Activated B cell treated with CpG ODN at 0.5 μM for 24 hours (primary cell): ENCODE measurements around the gene CNNM4. TPM values are rescaled to one million over a fixed set of nuclear protein-coding genes. Genes with fewer than 3 reads are reported as not detected.
"Not testable (repeated sequence)": the region's sequence is repeated elsewhere in the genome, so short reads cannot be mapped to it uniquely, and the experiment has no call there.

Source experiments
- ATAC-seq: fragments of 200-7000 bp; cut with Tn5 transposase; one replicate; pipeline ENCODE4 v1.10.0; 2021; ENCODE audit warnings: low read depth, mild to moderate bottlenecking, moderate library complexity
- CTCF ChIA-PET: fragments of 350-600 bp; sonication (Branson Sonifier 250); formaldehyde crosslinking; loops from one replicate; lab custom pipeline; 2021; ENCODE audit warnings: antibody characterized with exemption; lab: Charles Lee
- POLR2A ChIA-PET: fragments of 350-600 bp; sonication (Branson Sonifier 250); formaldehyde crosslinking; loops from one replicate; lab custom pipeline; 2021; ENCODE audit warnings: antibody characterized with exemption; lab: Charles Lee
- DNase-seq: peaks from one replicate; pipeline ENCODE4 v3.0.0; 2022
- H3K27ac Mint-ChIP-seq: one replicate; pipeline ENCODE4 v1.8.0; 2020; ENCODE audit warnings: mixed read lengths
- H3K27me3 Mint-ChIP-seq: one replicate; pipeline ENCODE4 v1.8.0; 2021; ENCODE audit warnings: mixed read lengths
- H3K36me3 Mint-ChIP-seq: one replicate; pipeline ENCODE4 v1.8.0; 2021; ENCODE audit warnings: low read depth, mixed read lengths
- H3K4me1 Mint-ChIP-seq: one replicate; pipeline ENCODE4 v1.8.0; 2021; ENCODE audit warnings: mixed read lengths
- H3K4me3 Mint-ChIP-seq: one replicate; pipeline ENCODE4 v1.8.0; 2020; ENCODE audit warnings: mild to moderate bottlenecking, mixed read lengths
- H3K9me3 Mint-ChIP-seq: one replicate; pipeline ENCODE4 v1.8.0; 2020; ENCODE audit warnings: mixed read lengths
- CTCF ChIP-seq: fragments of 200-600 bp; IDR thresholded peaks from one replicate; pipeline ENCODE4 v1.8.0; 2022; ENCODE audit warnings: antibody characterized with exemption, mild to moderate bottlenecking
- intact Hi-C: fragments of 100-400 bp; cut with micrococcal nuclease; formaldehyde crosslinking; loops from one replicate; pipeline ENCODE4 v1.15.1; 2024
- total RNA-seq: library from RNA; stranded (reverse); gene quantifications from 2 replicates; pipeline ENCODE4 v1.2.3, GENCODE V29; 2022

CNNM4 gene
- total RNA-seq, 1 donor from 2014 or later, result 10.0 TPM

- Mint-ChIP-seq H3K27ac (no peak overlapping the region), H3K27me3 (no peaks in the 10 kb centered on the region), H3K4me1 (peaks cover 13% of the 10 kb centered on the region), H3K36me3 (peaks cover 37% of the 10 kb centered on the region), H3K4me3 (no peak overlapping the region), H3K9me3 (no peaks in the 10 kb centered on the region)
- no peak for DNase-seq
- ChIA-PET CTCF (interaction anchor here (0.8 to 2.2 kb wide), 9 partner anchors 14 to 200 kb away, joined by 3 to 10 read pairs (median 4); partner anchors contain the start of genes ANKRD39 and CNNM3), POLR2A (interaction anchor here (0.9 to 1.2 kb wide), 2 partner anchors 14 to 164 kb away, joined by 3 to 4 read pairs; partner anchors contain the start of genes CNNM3 and KANSL3)
- TF ChIP-seq CTCF, result no peak
- intact Hi-C loops, result loop anchor here (1.0 to 10.0 kb wide), 9 partner anchors 15 to 807 kb away; partner anchors contain the start of genes ANKRD36C, ARID5A, CNNM3 and CNNM4
- peak; percentile 40 for ATAC-seq
These were observed 41.3 kb downstream of the CNNM4 start for GRCh38 chr2:96801786-96802595.

DNA sequence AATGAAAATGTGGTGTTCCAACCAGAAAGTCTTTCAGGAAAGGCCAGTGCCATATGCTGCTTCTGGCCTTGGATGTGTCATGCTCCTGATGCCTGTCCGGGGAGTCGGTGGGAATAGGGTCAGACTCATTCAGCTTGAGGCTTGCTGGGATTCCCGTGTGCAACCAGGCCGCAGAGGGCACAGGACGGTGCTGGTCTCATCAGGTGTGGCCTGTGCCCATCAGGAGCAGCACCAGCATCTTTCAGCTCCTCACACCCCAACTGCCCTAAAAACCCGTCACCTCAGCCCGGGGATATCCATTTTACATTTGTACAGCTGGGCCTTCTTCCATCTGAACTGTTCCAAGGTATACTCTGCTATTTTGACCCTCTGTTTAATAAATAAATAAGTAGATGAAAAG is 42.0 kb downstream of the CNNM4 start:
- no peak for DNase-seq
- intact Hi-C loops, result loop anchor here (5.0 to 10.0 kb wide), 4 partner anchors 80 to 808 kb away; partner anchors contain the start of genes ANKRD36C and ARID5A
- Mint-ChIP-seq H3K9me3 (no peaks in the 10 kb centered on the region), H3K27ac (no peak overlapping the region), H3K4me3 (no peak overlapping the region), H3K36me3 (peaks cover 29% of the 10 kb centered on the region), H3K27me3 (no peaks in the 10 kb centered on the region), H3K4me1 (peaks cover 20% of the 10 kb centered on the region)
- ChIA-PET CTCF (interaction anchor here (0.8 to 2.2 kb wide), 4 partner anchors 13 to 55 kb away, joined by 3 to 10 read pairs (median 4); partner anchors contain the start of genes ANKRD39 and CNNM3), POLR2A (interaction anchor here (0.6 to 1.2 kb wide), 3 partner anchors 14 to 165 kb away, joined by 3 to 8 read pairs (median 4); partner anchors contain the start of genes CNNM3 and KANSL3)
- no peak for ATAC-seq
- no peak for TF ChIP-seq CTCF

DNA sequence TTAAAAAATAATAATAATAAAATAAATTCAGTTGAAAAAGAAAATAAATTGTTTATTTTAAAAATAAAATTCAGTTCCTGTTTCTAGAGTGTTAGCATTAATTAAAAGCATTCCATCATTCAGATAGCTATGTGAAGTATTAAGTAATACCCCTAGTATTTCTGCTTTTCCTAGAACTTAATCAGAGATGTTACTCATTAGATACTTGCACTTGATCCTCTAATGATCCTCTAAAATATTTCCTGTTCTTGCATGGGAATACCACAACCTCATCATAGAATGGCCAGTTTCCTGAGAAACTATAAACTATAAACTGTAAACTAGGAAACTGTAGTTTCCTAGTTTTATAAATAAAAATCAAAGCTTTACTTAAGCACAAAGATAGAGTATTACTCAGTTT is 44.3 kb downstream of the CNNM4 start:
- H3K27me3 Mint-ChIP-seq, result no peaks in the 10 kb centered on the region
- ATAC-seq (no peak), DNase-seq (no peak)
- no peak for TF ChIP-seq CTCF
- intact Hi-C loops, result loop anchor here (5.0 to 10.0 kb wide), 4 partner anchors 83 to 810 kb away; partner anchors contain the start of genes ANKRD36C and ARID5A
- POLR2A ChIA-PET, result interaction anchor here (0.6 to 1.1 kb wide), 3 partner anchors 31 to 470 kb away, joined by 3 to 7 read pairs (median 3); no protein-coding TSS in a partner anchor
- H3K4me1 Mint-ChIP-seq, result peaks cover 25% of the 10 kb centered on the region
- peaks cover 19% of the 10 kb centered on the region for H3K36me3 Mint-ChIP-seq
- no peaks in the 10 kb centered on the region for H3K9me3 Mint-ChIP-seq
- no peak overlapping the region for H3K27ac Mint-ChIP-seq
- CTCF ChIA-PET, result no interaction called here
- H3K4me3 Mint-ChIP-seq, result no peak overlapping the region

DNA sequence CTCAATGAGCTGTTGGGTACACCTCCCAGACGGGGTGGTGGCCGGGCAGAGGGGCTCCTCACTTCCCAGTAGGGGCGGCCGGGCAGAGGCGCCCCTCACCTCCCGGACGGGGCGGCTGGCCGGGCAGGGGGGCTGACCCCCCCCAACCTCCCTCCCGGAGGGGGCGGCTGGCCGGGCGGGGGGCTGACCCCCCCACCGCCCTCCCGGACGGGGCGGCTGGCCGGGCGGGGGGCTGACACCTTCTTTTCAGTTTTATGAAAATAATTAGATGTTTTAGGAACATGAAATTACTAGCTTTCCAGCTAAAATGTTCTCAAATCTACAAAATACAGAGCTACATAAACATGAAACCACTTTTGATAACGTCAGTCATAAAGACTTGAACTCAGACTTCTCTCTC is 45.2 kb downstream of the CNNM4 start:
- H3K9me3 Mint-ChIP-seq, ATAC-seq, CTCF ChIA-PET, DNase-seq, H3K27me3 Mint-ChIP-seq, H3K4me3 Mint-ChIP-seq: not testable (repeated sequence)
- H3K36me3 Mint-ChIP-seq, result peaks cover 24% of the 10 kb centered on the region
- POLR2A ChIA-PET, result interaction anchor here (0.6 to 2.4 kb wide), 3 partner anchors 10 to 261 kb away, joined by 3 to 20 read pairs (median 5); partner anchors contain the start of gene CNNM3
- H3K4me1 Mint-ChIP-seq, result peaks cover 25% of the 10 kb centered on the region
- H3K27ac Mint-ChIP-seq, result peak overlapping the region; percentile 96
- intact Hi-C loops, result loop anchor here (1.0 to 10.0 kb wide), 2 partner anchors 9 to 811 kb away; partner anchors contain the start of gene ANKRD36C

DNA sequence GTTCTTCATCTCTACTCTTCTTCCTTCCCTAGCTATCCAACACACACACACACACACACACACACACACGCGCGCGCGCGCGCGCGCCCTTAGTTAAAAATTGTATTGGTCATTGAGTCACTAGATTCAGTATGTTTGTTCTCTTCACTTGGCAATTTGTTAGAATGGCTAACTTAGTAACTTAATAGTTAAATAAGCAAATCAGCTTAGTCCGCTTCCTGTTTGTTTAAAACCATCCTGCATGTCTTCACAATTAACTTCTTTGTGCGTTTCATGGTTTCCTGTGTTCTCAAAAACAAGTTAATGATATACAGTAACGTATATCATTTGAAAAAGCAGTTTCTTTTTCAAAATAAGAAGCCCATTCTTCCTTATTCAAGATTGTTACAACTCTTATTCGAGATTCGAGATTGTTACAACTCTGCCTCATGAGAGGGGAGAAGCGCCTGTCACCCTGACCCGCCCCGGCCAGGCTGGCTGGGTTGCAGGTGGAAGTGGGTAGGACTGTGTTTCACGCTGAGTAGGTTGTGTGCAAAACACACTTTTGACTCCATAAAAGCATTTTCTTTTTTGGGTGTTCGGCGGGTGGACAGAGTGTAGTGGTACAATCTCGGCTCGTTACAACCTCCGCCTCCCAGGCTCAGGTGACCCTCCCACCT is 45.9 kb downstream of the CNNM4 start:
- H3K9me3 Mint-ChIP-seq, result no peaks in the 10 kb centered on the region
- TF ChIP-seq CTCF, result no peak
- ChIA-PET POLR2A (interaction anchor here (0.6 to 2.4 kb wide), 7 partner anchors 9 to 838 kb away, joined by 3 to 20 read pairs (median 5); partner anchors contain the start of gene CNNM3), CTCF (interaction anchor here (1.0 kb wide), 1 partner anchor 10 kb away, joined by 3 read pairs; the partner anchor contains the start of gene CNNM3)
- H3K27me3 Mint-ChIP-seq, result no peaks in the 10 kb centered on the region
- H3K4me3 Mint-ChIP-seq, result peak overlapping the region; percentile 67
- intact Hi-C loops, result loop anchor here (1.0 to 10.0 kb wide), 2 partner anchors 9 to 812 kb away; partner anchors contain the start of gene ANKRD36C
- ATAC-seq (peak; percentile 83), DNase-seq (no peak)
- peaks cover 27% of the 10 kb centered on the region for H3K36me3 Mint-ChIP-seq
- peak overlapping the region; percentile 96 for H3K27ac Mint-ChIP-seq
- peaks cover 25% of the 10 kb centered on the region for H3K4me1 Mint-ChIP-seq
